Breast epithelium (tissue), 4 donors: ENCODE data around the gene IL24. TPM values are rescaled to one million over a fixed set of nuclear protein-coding genes. Genes with fewer than 3 reads are reported as not detected.

Experiments used
- DNase-seq, 2 donors: peaks; one replicate each; pipeline ENCODE4 v3.0.0-alpha.2; 2019; ENCODE audit warnings: low spot score in 2 of 2
- H3K27ac ChIP-seq, 2 donors: fragments of 200-600 bp; sonication (generic) in 1 of 2; one replicate each; pipeline ENCODE4 v1.5.1; 2016 to 2019; ENCODE audit warnings: mild to moderate bottlenecking in 1 of 2
- H3K27me3 ChIP-seq, 2 donors: fragments of 200-600 bp; sonication (generic) in 1 of 2; one replicate each; pipeline versions ENCODE4 v1.5.1 to v1.6.0; 2017 to 2019; ENCODE audit warnings: control low read depth in 1 of 2, mild to moderate bottlenecking in 1 of 2
- H3K36me3 ChIP-seq: fragments of 200-600 bp; one replicate; pipeline ENCODE4 v1.5.1; 2019
- H3K4me1 ChIP-seq, 2 donors: fragments of 200-600 bp; sonication (generic); one replicate each; pipeline ENCODE4 v1.5.1; 2016 to 2019; ENCODE audit warnings: control low read depth in 1 of 2
- H3K4me3 ChIP-seq, 3 donors: fragments of 200-600 bp; sonication (generic); 1 replicate in 2 of 3; 2 replicates in 1 of 3; pipeline ENCODE4 v1.5.1; 2016 to 2019; ENCODE audit warnings: mild to moderate bottlenecking in 3 of 3, moderate library complexity in 2 of 3
- H3K9me3 ChIP-seq, 2 donors: fragments of 200-600 bp; sonication (generic) in 1 of 2; one replicate each; pipeline ENCODE4 v1.5.1; 2016 to 2019; ENCODE audit warnings: control low read depth in 1 of 2
- CTCF ChIP-seq, 3 donors: fragments of 450-650 bp; IDR thresholded peaks; one replicate each; pipeline ENCODE4 v1.5.1; 2016 to 2017; ENCODE audit warnings: antibody characterized with exemption in 3 of 3, mild to moderate bottlenecking in 3 of 3, moderate library complexity in 3 of 3
- POLR2A ChIP-seq: fragments of 450-650 bp; IDR thresholded peaks from one replicate; pipeline ENCODE4 v1.6.1; 2016; ENCODE audit warnings: antibody characterized with exemption, mild to moderate bottlenecking, moderate library complexity
- POLR2AphosphoS5 ChIP-seq, 3 donors: sonication (generic); formaldehyde crosslinking; IDR thresholded peaks; one replicate each; pipeline ENCODE4 v1.6.1; 2017; ENCODE audit warnings: antibody characterized with exemption in 3 of 3
- intact Hi-C: fragments of 100-400 bp; cut with DNase I; formaldehyde crosslinking; loops from one replicate; pipeline ENCODE4 v1.15.1; 2023; ENCODE audit warnings: low total_unique reads
- total RNA-seq, 3 donors: library from RNA; depleted of rRNA; stranded (reverse); fragments of >200 nt; gene quantifications; one replicate each; pipeline ENCODE4 v1.1.0, GENCODE V29; 2016

The IL24 gene
- total RNA-seq, 3 donors from 2014 or later, result 0.59 TPM; not detected in 2

GRCh38 chr1:206880314-206880713 lies 16.9 kb upstream of the IL24 start:
- H3K9me3 ChIP-seq, result peaks cover 4 to 18% of the 10 kb centered on the region in 2 donors
- intact Hi-C loops, result no loop called here
- DNase-seq, result no peak
- no peak overlapping the region for H3K27ac ChIP-seq
- H3K36me3 ChIP-seq, result no peaks in the 10 kb centered on the region
- no peaks in the 10 kb centered on the region for H3K4me1 ChIP-seq
- no peak overlapping the region for H3K4me3 ChIP-seq
- no peak for TF ChIP-seq CTCF (IDR thresholded peaks at IDR 0.05)
- TF ChIP-seq POLR2AphosphoS5 (IDR thresholded peaks at IDR 0.05), result no peak
- no peak for TF ChIP-seq POLR2A
- H3K27me3 ChIP-seq, result no peaks in the 10 kb centered on the region

- Histone ChIP-seq H3K9me3 (peaks cover 4 to 17% of the 10 kb centered on the region in 2 donors), H3K4me3 (no peak overlapping the region), H3K27me3 (no peaks in the 10 kb centered on the region), H3K36me3 (no peaks in the 10 kb centered on the region), H3K27ac (no peak overlapping the region), H3K4me1 (no peaks in the 10 kb centered on the region)
- intact Hi-C loops, result no loop called here
- no peak for DNase-seq
- TF ChIP-seq POLR2A (no peak), CTCF (IDR thresholded peaks at IDR 0.05) (no peak), POLR2AphosphoS5 (IDR thresholded peaks at IDR 0.05) (no peak)
Observed at GRCh38 chr1:206882555-206882954, 14.7 kb upstream of the IL24 start.

- no peaks in the 10 kb centered on the region for H3K27me3 ChIP-seq
- intact Hi-C loops, result no loop called here
- H3K4me1 ChIP-seq, result no peaks in the 10 kb centered on the region
- H3K27ac ChIP-seq, result no peak overlapping the region
- no peak for TF ChIP-seq POLR2AphosphoS5 (IDR thresholded peaks at IDR 0.05)
- no peak for DNase-seq
- H3K9me3 ChIP-seq, result peaks cover 4 to 11% of the 10 kb centered on the region in 2 donors
- no peak overlapping the region for H3K4me3 ChIP-seq
- no peaks in the 10 kb centered on the region for H3K36me3 ChIP-seq
Observed at GRCh38 chr1:206883160-206883559, 14.1 kb upstream of the IL24 start.

GRCh38 chr1:206883876-206884275 lies 13.4 kb upstream of the IL24 start:
- H3K36me3 ChIP-seq, result no peaks in the 10 kb centered on the region
- H3K27me3 ChIP-seq, result no peaks in the 10 kb centered on the region
- H3K27ac ChIP-seq, result no peak overlapping the region
- no peaks in the 10 kb centered on the region for H3K4me1 ChIP-seq
- peaks cover 0 to 4% of the 10 kb centered on the region in 2 donors for H3K9me3 ChIP-seq
- intact Hi-C loops, result no loop called here
- no peak for TF ChIP-seq POLR2A
- TF ChIP-seq POLR2AphosphoS5 (IDR thresholded peaks at IDR 0.05), result no peak
- TF ChIP-seq CTCF (IDR thresholded peaks at IDR 0.05), result no peak
- no peak overlapping the region for H3K4me3 ChIP-seq
- no peak for DNase-seq

GRCh38 chr1:206885341-206886060 lies 11.7 kb upstream of the IL24 start:
- intact Hi-C loops, result no loop called here
- no peaks in the 10 kb centered on the region for H3K36me3 ChIP-seq
- peak in 1 of 2 donors; percentile 54 for DNase-seq
- no peak for TF ChIP-seq POLR2AphosphoS5 (IDR thresholded peaks at IDR 0.05)
- no peak for TF ChIP-seq POLR2A
- TF ChIP-seq CTCF (IDR thresholded peaks at IDR 0.05), result no peak
- no peaks in the 10 kb centered on the region for H3K4me1 ChIP-seq
- peak overlapping the region; percentile 48 to 55 for H3K27ac ChIP-seq
- no peak overlapping the region for H3K4me3 ChIP-seq
- H3K27me3 ChIP-seq, result no peaks in the 10 kb centered on the region
- H3K9me3 ChIP-seq, result no peaks in the 10 kb centered on the region
